Measurements from ENCODE around the gene PODN.

PODN gene

GRCh38 chr1:53023546-53023945 lies 38.5 kb upstream of the PODN start:
- H3K27ac ChIP-seq, result no peak overlapping the region
- TF ChIP-seq CTCF (conservative IDR thresholded peaks at IDR 0.05) (no peak), ZFX (IDR thresholded peaks at IDR 0.05) (no peak)

GRCh38 chr1:53024117-53024516 lies 37.9 kb upstream of the PODN start:
- TF ChIP-seq CTCF (conservative IDR thresholded peaks at IDR 0.05), result no peak
- no peak for TF ChIP-seq ZFX (IDR thresholded peaks at IDR 0.05)
- no peak overlapping the region for H3K27ac ChIP-seq

GRCh38 chr1:53025034-53025768 lies 36.8 kb upstream of the PODN start:
- TF ChIP-seq CTCF (conservative IDR thresholded peaks at IDR 0.05) (no peak), ZFX (IDR thresholded peaks at IDR 0.05) (no peak)
- no peak overlapping the region for H3K27ac ChIP-seq

GRCh38 chr1:53025769-53026112 lies 36.3 kb upstream of the PODN start:
- TF ChIP-seq CTCF (conservative IDR thresholded peaks at IDR 0.05) (no peak), ZFX (IDR thresholded peaks at IDR 0.05) (no peak)
- no peak overlapping the region for H3K27ac ChIP-seq

- H3K27ac ChIP-seq, result no peak overlapping the region
- no peak for TF ChIP-seq ZFX (IDR thresholded peaks at IDR 0.05)
- no peak for TF ChIP-seq CTCF (conservative IDR thresholded peaks at IDR 0.05)
Observed at GRCh38 chr1:53026254-53026653, 35.8 kb upstream of the PODN start.

- no peak for TF ChIP-seq CTCF (conservative IDR thresholded peaks at IDR 0.05)
- TF ChIP-seq ZFX (IDR thresholded peaks at IDR 0.05), result no peak
- H3K27ac ChIP-seq, result no peak overlapping the region
Observed at GRCh38 chr1:53031732-53032131, 30.3 kb upstream of the PODN start.

GRCh38 chr1:53037159-53037558 lies 24.9 kb upstream of the PODN start:
- no peak overlapping the region for H3K27ac ChIP-seq
- TF ChIP-seq ZFX (IDR thresholded peaks at IDR 0.05), result no peak
- no peak for TF ChIP-seq CTCF (conservative IDR thresholded peaks at IDR 0.05)
